ENCODE measurements around the gene KRT2.

Gene KRT2

DNA sequence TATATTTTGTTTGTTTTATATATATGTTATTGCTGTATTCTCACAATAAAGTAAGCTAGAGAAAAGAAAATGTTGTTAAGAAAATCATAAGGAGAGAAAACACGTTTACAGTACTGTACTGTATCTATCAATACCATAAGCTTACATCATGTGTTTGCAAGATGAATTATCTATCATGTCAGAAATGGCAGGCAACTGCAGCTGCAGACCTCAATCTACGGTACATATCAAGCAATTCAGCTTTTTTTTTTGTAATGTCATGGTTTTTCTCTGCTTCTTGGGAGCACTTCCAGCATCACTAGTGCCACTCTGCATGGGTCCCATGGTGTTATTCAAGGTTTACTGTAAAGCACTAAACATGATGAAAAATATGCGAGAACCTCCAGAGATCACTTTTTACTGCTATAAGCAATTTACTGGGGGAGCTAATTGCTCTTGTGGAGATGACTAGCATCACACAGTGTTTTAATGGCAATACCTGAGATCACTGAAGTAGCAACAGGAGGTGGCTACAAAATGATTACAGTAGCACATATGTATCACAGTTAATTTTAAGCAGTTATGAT lies 9.0 kb upstream of the KRT2 start:
- TF ChIP-seq FOXM1 (IDR thresholded peaks at IDR 0.05; ENCODE audit: borderline replicate concordance, low read depth): no peak
- no peak for TF ChIP-seq RAD21 (IDR thresholded peaks at IDR 0.05; ENCODE audit: low read depth)
- no peak for TF ChIP-seq TCF12 (IDR thresholded peaks at IDR 0.05; ENCODE audit: low read depth)
- no peak for TF ChIP-seq ZBTB7A (IDR thresholded peaks at IDR 0.05; ENCODE audit: low read depth)
- TF ChIP-seq, protein P1, sequence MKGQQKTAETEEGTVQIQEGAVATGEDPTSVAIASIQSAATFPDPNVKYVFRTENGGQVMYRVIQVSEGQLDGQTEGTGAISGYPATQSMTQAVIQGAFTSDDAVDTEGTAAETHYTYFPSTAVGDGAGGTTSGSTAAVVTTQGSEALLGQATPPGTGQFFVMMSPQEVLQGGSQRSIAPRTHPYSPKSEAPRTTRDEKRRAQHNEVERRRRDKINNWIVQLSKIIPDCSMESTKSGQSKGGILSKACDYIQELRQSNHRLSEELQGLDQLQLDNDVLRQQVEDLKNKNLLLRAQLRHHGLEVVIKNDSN (IDR thresholded peaks at IDR 0.05): no peak
- TF ChIP-seq CEBPB (IDR thresholded peaks at IDR 0.05): no peak
- TF ChIP-seq NFIC (IDR thresholded peaks at IDR 0.05): no peak
- TF ChIP-seq EP300 (IDR thresholded peaks at IDR 0.05; ENCODE audit: borderline replicate concordance): no peak
- TF ChIP-seq CREB1 (IDR thresholded peaks at IDR 0.05; ENCODE audit: low read depth): no peak
- TF ChIP-seq EGR1 (IDR thresholded peaks at IDR 0.05): no peak
- TF ChIP-seq TEAD4 (IDR thresholded peaks at IDR 0.05): no peak
- no peak for TF ChIP-seq TAF1 (IDR thresholded peaks at IDR 0.05; ENCODE audit: low read depth)
- TF ChIP-seq, protein P2, sequence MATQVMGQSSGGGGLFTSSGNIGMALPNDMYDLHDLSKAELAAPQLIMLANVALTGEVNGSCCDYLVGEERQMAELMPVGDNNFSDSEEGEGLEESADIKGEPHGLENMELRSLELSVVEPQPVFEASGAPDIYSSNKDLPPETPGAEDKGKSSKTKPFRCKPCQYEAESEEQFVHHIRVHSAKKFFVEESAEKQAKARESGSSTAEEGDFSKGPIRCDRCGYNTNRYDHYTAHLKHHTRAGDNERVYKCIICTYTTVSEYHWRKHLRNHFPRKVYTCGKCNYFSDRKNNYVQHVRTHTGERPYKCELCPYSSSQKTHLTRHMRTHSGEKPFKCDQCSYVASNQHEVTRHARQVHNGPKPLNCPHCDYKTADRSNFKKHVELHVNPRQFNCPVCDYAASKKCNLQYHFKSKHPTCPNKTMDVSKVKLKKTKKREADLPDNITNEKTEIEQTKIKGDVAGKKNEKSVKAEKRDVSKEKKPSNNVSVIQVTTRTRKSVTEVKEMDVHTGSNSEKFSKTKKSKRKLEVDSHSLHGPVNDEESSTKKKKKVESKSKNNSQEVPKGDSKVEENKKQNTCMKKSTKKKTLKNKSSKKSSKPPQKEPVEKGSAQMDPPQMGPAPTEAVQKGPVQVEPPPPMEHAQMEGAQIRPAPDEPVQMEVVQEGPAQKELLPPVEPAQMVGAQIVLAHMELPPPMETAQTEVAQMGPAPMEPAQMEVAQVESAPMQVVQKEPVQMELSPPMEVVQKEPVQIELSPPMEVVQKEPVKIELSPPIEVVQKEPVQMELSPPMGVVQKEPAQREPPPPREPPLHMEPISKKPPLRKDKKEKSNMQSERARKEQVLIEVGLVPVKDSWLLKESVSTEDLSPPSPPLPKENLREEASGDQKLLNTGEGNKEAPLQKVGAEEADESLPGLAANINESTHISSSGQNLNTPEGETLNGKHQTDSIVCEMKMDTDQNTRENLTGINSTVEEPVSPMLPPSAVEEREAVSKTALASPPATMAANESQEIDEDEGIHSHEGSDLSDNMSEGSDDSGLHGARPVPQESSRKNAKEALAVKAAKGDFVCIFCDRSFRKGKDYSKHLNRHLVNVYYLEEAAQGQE (IDR thresholded peaks at IDR 0.05; ENCODE audit: low read depth): no peak
- TF ChIP-seq, protein P3, sequence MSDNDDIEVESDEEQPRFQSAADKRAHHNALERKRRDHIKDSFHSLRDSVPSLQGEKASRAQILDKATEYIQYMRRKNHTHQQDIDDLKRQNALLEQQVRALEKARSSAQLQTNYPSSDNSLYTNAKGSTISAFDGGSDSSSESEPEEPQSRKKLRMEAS (IDR thresholded peaks at IDR 0.05): no peak

DNA sequence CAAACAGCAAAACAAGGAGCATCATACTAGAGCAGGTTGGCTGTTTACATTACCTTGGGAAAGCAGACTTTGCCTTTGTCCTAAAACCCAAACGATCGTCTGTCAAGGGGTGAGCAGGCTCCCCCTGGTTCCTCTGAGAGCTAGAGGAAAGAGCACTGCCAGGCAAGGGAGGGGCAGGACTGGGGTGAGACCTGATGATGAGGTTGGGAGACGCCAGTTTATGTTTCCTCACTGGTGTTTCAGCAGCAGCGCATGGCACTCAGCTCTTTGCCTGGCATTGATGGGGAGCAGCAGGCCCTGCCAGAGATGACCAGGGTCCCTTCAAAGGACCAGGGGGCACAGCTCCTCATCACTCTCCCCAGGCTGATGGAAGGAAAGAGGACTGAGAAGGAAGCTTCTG lies 7.9 kb upstream of the KRT2 start:
- TF ChIP-seq RAD21 (IDR thresholded peaks at IDR 0.05; ENCODE audit: low read depth): no peak
- no peak for TF ChIP-seq CREB1 (IDR thresholded peaks at IDR 0.05; ENCODE audit: low read depth)
- TF ChIP-seq, protein P2 (IDR thresholded peaks at IDR 0.05; ENCODE audit: low read depth): no peak
- no peak for TF ChIP-seq YY1 (IDR thresholded peaks at IDR 0.05; ENCODE audit: low read depth)
- TF ChIP-seq ZBTB7A (IDR thresholded peaks at IDR 0.05; ENCODE audit: low read depth): no peak
- TF ChIP-seq NFIC (IDR thresholded peaks at IDR 0.05): no peak
- no peak for TF ChIP-seq TAF1 (IDR thresholded peaks at IDR 0.05; ENCODE audit: low read depth)
- TF ChIP-seq, protein P1 (IDR thresholded peaks at IDR 0.05): no peak
- no peak for TF ChIP-seq EGR1 (IDR thresholded peaks at IDR 0.05)
- TF ChIP-seq, protein P3 (IDR thresholded peaks at IDR 0.05): no peak
- no peak for TF ChIP-seq TCF12 (IDR thresholded peaks at IDR 0.05; ENCODE audit: low read depth)
- no peak for TF ChIP-seq FOXM1 (IDR thresholded peaks at IDR 0.05; ENCODE audit: borderline replicate concordance, low read depth)
- no peak for TF ChIP-seq TEAD4 (IDR thresholded peaks at IDR 0.05)
- TF ChIP-seq EP300 (IDR thresholded peaks at IDR 0.05; ENCODE audit: borderline replicate concordance): no peak

DNA sequence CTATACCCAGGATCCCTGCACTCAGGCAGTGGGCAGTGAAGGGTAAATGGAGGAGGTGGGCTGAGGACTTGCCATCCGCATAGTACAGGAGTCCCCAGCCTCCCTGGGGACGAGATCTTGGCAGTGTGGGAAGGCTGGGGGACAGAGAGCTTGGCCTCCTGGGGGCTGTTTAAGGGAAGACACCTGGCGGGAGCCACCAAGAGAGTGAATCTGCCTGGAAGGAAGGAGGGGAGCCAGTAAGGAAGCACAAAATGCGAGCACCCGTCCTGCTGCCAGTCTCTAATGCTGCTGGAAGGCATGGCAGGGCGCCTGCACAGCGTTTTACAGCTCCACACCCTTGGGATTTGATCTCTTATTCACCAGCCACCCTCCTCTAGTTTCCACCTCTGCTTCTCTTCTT lies 7.4 kb upstream of the KRT2 start:
- TF ChIP-seq FOXM1 (IDR thresholded peaks at IDR 0.05; ENCODE audit: borderline replicate concordance, low read depth) (no peak), TAF1 (IDR thresholded peaks at IDR 0.05; ENCODE audit: low read depth) (no peak), NFIC (IDR thresholded peaks at IDR 0.05) (no peak), EP300 (IDR thresholded peaks at IDR 0.05; ENCODE audit: borderline replicate concordance) (no peak)
- TF ChIP-seq, protein P3 (IDR thresholded peaks at IDR 0.05): no peak
- TF ChIP-seq, protein P1 (IDR thresholded peaks at IDR 0.05): no peak

DNA sequence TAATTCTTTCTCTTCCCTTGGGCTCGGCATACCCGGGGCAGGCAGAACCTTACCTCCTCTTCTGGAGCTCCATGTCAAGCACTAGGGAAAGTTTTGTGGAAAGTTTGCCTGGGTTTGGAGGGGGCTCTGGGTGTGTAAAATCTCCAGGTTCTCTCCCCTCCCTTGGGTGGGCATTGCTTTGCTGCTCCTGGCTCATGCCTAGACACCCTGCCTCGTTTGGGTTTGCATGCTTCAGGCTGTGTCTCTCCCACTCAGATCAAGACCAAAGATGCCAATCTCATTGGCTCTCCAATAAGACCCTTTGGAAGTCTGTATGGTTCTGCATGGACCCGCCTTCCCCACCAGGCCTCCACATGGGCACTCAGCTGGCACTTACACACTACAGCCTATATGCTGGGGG lies 6.2 kb upstream of the KRT2 start:
- TF ChIP-seq CREB1 (IDR thresholded peaks at IDR 0.05; ENCODE audit: low read depth) (no peak), RAD21 (IDR thresholded peaks at IDR 0.05; ENCODE audit: low read depth) (no peak), ZBTB7A (IDR thresholded peaks at IDR 0.05; ENCODE audit: low read depth) (no peak), TAF1 (IDR thresholded peaks at IDR 0.05; ENCODE audit: low read depth) (no peak), FOXM1 (IDR thresholded peaks at IDR 0.05; ENCODE audit: borderline replicate concordance, low read depth) (no peak), EP300 (IDR thresholded peaks at IDR 0.05; ENCODE audit: borderline replicate concordance) (no peak), CEBPB (IDR thresholded peaks at IDR 0.05) (no peak), YY1 (IDR thresholded peaks at IDR 0.05; ENCODE audit: low read depth) (no peak), EGR1 (IDR thresholded peaks at IDR 0.05) (no peak), NFIC (IDR thresholded peaks at IDR 0.05) (no peak), TEAD4 (IDR thresholded peaks at IDR 0.05) (no peak)
- TF ChIP-seq, protein P3 (IDR thresholded peaks at IDR 0.05): no peak
- TF ChIP-seq, protein P2 (IDR thresholded peaks at IDR 0.05; ENCODE audit: low read depth): no peak
